ENCODE data around the gene SEC22A.

DNA sequence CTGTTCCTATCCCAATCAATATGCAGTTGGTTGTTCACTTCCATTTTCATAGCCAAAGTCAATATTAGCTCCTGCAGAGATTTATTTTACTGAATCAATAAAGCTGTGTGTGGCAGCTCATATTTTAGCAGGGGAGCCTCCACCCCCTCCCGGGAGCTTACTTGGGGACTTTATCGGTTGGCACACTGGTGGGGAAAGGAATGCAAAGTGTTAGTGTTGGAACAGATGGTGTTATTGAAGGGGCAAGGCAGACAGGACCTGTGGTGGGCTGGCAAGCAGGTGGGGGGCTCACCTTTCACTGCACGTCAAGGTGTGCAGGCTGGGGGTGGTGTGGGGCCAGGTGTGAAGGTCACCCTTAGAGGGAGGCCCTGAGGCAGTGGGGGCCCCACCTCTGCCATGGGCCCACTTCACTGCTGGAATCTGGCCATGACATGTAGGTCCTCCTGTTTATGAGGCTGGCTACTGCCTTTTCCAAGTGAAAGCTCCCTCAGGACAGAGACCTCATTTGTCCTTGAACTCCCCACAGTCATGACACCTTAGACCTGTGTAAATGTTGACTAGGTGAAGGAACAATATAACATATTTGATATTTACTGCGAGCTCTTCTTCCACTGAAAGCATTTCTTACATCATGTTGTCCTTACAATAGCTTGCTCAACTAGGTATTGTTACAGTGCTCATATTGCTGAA, 44.0 kb upstream of the SEC22A start:
- TF ChIP-seq, protein P1, sequence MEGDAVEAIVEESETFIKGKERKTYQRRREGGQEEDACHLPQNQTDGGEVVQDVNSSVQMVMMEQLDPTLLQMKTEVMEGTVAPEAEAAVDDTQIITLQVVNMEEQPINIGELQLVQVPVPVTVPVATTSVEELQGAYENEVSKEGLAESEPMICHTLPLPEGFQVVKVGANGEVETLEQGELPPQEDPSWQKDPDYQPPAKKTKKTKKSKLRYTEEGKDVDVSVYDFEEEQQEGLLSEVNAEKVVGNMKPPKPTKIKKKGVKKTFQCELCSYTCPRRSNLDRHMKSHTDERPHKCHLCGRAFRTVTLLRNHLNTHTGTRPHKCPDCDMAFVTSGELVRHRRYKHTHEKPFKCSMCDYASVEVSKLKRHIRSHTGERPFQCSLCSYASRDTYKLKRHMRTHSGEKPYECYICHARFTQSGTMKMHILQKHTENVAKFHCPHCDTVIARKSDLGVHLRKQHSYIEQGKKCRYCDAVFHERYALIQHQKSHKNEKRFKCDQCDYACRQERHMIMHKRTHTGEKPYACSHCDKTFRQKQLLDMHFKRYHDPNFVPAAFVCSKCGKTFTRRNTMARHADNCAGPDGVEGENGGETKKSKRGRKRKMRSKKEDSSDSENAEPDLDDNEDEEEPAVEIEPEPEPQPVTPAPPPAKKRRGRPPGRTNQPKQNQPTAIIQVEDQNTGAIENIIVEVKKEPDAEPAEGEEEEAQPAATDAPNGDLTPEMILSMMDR (IDR thresholded peaks at IDR 0.05; ENCODE audit: poor library complexity), result no peak
- no peak for TF ChIP-seq EZH2phosphoT487 (IDR thresholded peaks at IDR 0.05; ENCODE audit: low read depth, severe bottlenecking, unreplicated experiment)

Measured in hepatocyte (in vitro differentiated cells).